Panc1 (cell line): ENCODE results near the gene MCOLN1. TPM values are rescaled to one million over a fixed set of nuclear protein-coding genes. Genes with fewer than 3 reads are reported as not detected.

ENCODE experiments used
- ATAC-seq: fragments of 200-7000 bp; cut with Tn5 transposase; 2 replicates; pipeline ENCODE4 v1.9.1; 2020; ENCODE audit warnings: mild to moderate bottlenecking, moderate library complexity
- BruUV-seq: library from RNA; stranded (reverse); fragments of 400-500 nt; replicated peaks from 2 replicates; lab custom pipeline; 2021; lab: Mats Ljungman, UMichigan
- CTCF ChIA-PET: fragments of 300-600 bp; sonication (Branson Sonifier 250); formaldehyde crosslinking; loops from one replicate; lab custom pipeline; 2022; ENCODE audit warnings: antibody characterized with exemption; lab: Charles Lee
- POLR2A ChIA-PET: fragments of 300-600 bp; sonication (Branson Sonifier 250); formaldehyde crosslinking; loops from one replicate; lab custom pipeline; 2022; ENCODE audit warnings: antibody characterized with exemption; lab: Charles Lee
- DNase-seq: peaks from one replicate; pipeline ENCODE4 v3.0.0-alpha.2; 2010; ENCODE audit warnings: low read depth, low spot score
- H3K27ac ChIP-seq: 2 replicates; pipeline ENCODE4 v1.5.1; 2011; ENCODE audit warnings: mild to moderate bottlenecking, low read length, inconsistent platforms
- H3K27me3 ChIP-seq: fragments of 200-500 bp; sonication (Bioruptor generic); 2 replicates; pipeline ENCODE4 v1.6.0; 2014; ENCODE audit warnings: low read length, inconsistent platforms; ENCODE audit not compliant: control insufficient read depth, insufficient read depth
- H3K36me3 ChIP-seq: fragments of 200-500 bp; sonication (Bioruptor generic); 2 replicates; pipeline ENCODE4 v1.5.1; 2014; ENCODE audit warnings: inconsistent platforms, mild to moderate bottlenecking, low read length, moderate library complexity; ENCODE audit not compliant: control insufficient read depth, insufficient read depth
- H3K4me1 ChIP-seq: 2 replicates; pipeline ENCODE4 v1.5.1; 2011; ENCODE audit warnings: inconsistent platforms, mild to moderate bottlenecking, low read length, moderate library complexity; ENCODE audit not compliant: control insufficient read depth, insufficient read depth
- H3K4me3 ChIP-seq, 2 experiments: 2 replicates each; pipeline ENCODE4 v1.5.1; 2011 to 2012; ENCODE audit warnings: low read depth in 2 of 2, low read length in 2 of 2, mild to moderate bottlenecking in 2 of 2, inconsistent platforms in 1 of 2, moderate library complexity in 1 of 2
- H3K9me3 ChIP-seq: fragments of 200-500 bp; sonication (Bioruptor generic); 2 replicates; pipeline ENCODE4 v1.5.1; 2014; ENCODE audit warnings: low read depth, mild to moderate bottlenecking, inconsistent platforms, low read length, moderate library complexity; ENCODE audit not compliant: control insufficient read depth, insufficient read depth
- CTCF ChIP-seq: fragments of 450-650 bp; IDR thresholded peaks from 2 replicates; pipeline ENCODE4 v1.5.1; 2017; ENCODE audit warnings: mild to moderate bottlenecking
- POLR2AphosphoS5 ChIP-seq: IDR thresholded peaks from 2 replicates; pipeline ENCODE4 v1.6.1; 2012; ENCODE audit warnings: mild to moderate bottlenecking, low read depth, low read length, moderate library complexity
- REST ChIP-seq, 2 experiments: IDR thresholded peaks; 2 replicates each; pipeline ENCODE4 v1.6.1; 2011 to 2012; ENCODE audit warnings: low read depth in 2 of 2, control low read depth in 1 of 2, low read length in 1 of 2, mild to moderate bottlenecking in 1 of 2, moderate library complexity in 1 of 2; ENCODE audit not compliant: insufficient read depth in 1 of 2
- SIN3A ChIP-seq: IDR thresholded peaks from 2 replicates; pipeline ENCODE4 v1.6.1; 2012; ENCODE audit warnings: low read depth, mild to moderate bottlenecking, low read length, moderate library complexity, borderline replicate concordance; ENCODE audit not compliant: insufficient read depth
- TCF7L2 ChIP-seq: IDR thresholded peaks from 2 replicates; pipeline ENCODE4 v1.6.1; 2011; ENCODE audit warnings: mild to moderate bottlenecking, low read depth, low read length, inconsistent platforms
- in situ Hi-C: cut with HindIII; loops from 2 replicates; pipeline ENCODE4 v1.10.0; 2016; ENCODE audit warnings: low sequenced_read_pairs, low pct_unique_long_range_greater_than_20kb
- intact Hi-C: fragments of 100-400 bp; cut with micrococcal nuclease; formaldehyde crosslinking; loops from one replicate; pipeline ENCODE4 v1.10.0; 2022; ENCODE audit not compliant: unreplicated experiment
- total RNA-seq: library from RNA; stranded (reverse); gene quantifications from one replicate; pipeline ENCODE4 v1.2.1, GENCODE V29; 2021; ENCODE audit not compliant: unreplicated experiment

The MCOLN1 gene
- total RNA-seq, 1 experiment from 2014 or later: 28.0 TPM

- Histone ChIP-seq H3K9me3 (no peaks in the 10 kb centered on the region), H3K36me3 (no peaks in the 10 kb centered on the region), H3K4me3 (no peak overlapping the region), H3K27me3 (no peaks in the 10 kb centered on the region), H3K27ac (no peak overlapping the region), H3K4me1 (no peaks in the 10 kb centered on the region)
- TF ChIP-seq TCF7L2 (no peak), CTCF (no peak), REST (IDR thresholded peaks at IDR 0.05; ENCODE audit: insufficient read depth in 1 of 2, low read depth in 2 of 2, low read length in 1 of 2) (no peak), POLR2AphosphoS5 (no peak), SIN3A (no peak)
- intact Hi-C loops (no loop called here), in situ Hi-C loops (no loop called here)
- POLR2A ChIA-PET: no interaction called here
- BruUV-seq: no TSS peak
- CTCF ChIA-PET: no interaction called here
- ATAC-seq: no peak
- DNase-seq: no peak
Observed at GRCh38 chr19:7559102-7559501, 36.7 kb downstream of the MCOLN1 start.

- intact Hi-C loops: loop anchor here (10.0 kb wide), 1 partner anchor 245 kb away; no protein-coding TSS in a partner anchor
- Histone ChIP-seq H3K4me3 (no peak overlapping the region), H3K36me3 (no peaks in the 10 kb centered on the region), H3K4me1 (no peaks in the 10 kb centered on the region), H3K9me3 (no peaks in the 10 kb centered on the region), H3K27me3 (no peaks in the 10 kb centered on the region), H3K27ac (no peak overlapping the region)
- CTCF ChIA-PET: no interaction called here
- no peak for TF ChIP-seq CTCF
- no peak for TF ChIP-seq REST (IDR thresholded peaks at IDR 0.05; ENCODE audit: insufficient read depth in 1 of 2, low read depth in 2 of 2, low read length in 1 of 2)
- no peak for TF ChIP-seq TCF7L2
- TF ChIP-seq POLR2AphosphoS5: no peak
- TF ChIP-seq SIN3A: no peak
- POLR2A ChIA-PET: no interaction called here
- DNase-seq (no peak), ATAC-seq (no peak; the same call in 1 of the 2 replicates)
- BruUV-seq: no TSS peak
- in situ Hi-C loops: no loop called here
Observed at GRCh38 chr19:7560255-7560654, 37.8 kb downstream of the MCOLN1 start.
